T-helper 22 cell (primary cell): ENCODE measurements around the gene MARK3.

ENCODE experiments used
- DNase-seq: peaks from one replicate; pipeline ENCODE4 v3.0.0-alpha.2; 2020; ENCODE audit warnings: low read depth

MARK3 gene

DNA sequence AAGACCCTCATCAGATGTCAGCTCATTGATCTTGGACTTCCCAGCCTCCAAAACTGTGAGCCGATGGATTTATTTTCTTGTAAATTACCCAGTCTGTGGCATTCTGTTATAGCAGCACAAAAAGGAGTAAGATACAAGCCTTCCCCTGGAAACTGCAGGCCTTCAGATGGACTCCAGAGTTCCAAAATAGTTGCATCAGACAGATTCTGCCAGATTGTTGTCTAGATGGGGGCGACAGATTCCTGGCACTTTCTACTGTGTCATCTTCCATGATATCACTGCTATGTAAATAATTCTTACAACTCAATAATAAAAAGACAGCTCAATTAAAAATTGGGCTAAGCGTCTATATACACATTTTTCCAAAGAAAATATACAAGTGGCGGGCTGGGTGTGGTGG lies 17.2 kb upstream of the MARK3 start:
- DNase-seq = no peak

DNA sequence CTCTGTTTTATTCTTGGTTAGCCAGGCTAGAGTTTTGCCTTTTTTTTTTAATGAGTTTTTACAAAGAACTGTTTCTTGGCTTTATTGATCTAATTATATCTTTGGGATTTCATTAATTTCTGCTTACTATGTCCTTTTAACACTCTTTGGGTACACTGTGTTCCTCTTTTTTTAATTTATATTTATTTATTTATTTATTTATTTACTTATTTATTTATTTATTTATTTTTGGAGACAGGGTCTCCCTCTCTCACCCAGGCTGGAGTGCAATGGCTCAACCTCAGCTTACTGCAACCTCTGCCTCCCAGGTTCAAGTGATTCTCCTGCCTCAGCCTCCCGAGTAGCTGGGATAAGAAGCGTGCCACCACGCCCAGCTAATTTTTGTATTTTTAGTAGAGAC lies 15.1 kb upstream of the MARK3 start:
- no peak for DNase-seq

DNA sequence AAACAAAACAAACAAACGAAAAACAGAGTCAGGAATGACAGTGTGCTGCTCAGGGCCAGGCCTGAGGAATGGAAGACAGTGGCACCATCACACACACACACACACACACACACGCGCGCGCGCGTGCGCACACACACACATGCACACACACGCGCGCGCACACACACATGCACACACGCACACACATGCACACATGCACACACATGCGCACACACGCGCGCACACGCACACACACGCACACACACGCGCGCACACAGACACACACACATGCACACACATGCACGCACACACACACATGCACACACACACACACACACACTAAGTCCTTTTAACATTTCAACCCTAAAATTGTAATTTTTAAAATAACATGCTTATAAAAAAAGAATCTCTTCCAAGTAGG lies 13.2 kb upstream of the MARK3 start:
- no peak for DNase-seq

DNA sequence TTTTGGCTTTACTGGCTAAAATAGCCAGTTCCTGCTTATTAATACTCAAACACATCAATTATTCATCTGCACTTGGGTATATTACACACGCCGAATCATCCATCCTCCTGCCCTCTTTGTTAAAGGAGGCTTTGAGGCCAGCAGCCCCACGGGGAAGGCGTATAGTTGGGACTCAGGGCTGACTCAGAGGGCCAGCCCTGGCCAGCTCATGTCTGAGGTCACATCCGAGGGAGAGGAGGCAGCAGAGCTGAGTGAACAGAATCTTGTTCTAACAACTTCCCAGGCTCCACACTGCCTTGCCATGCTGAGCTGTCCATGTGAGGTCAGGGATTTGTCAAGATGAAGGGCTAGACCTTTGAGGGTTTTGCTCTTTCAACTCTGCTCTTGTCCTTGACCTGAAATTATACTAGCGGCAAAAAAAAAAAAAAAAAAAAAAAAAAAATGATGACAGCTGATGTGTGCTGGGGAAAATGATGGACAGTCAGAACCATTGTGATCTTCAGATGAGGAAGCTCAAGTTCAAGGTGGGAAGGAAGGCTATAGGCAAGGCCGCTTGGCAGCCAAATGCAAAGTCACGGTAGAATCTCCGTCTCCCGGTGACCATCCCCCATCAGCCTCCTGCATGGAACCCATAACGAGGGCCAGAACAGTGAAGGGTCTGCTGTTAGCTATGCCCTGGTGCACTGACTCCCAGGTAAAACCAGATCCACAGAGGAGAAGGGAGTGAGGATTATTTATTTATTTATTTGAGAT lies 12.5 kb upstream of the MARK3 start:
- no peak for DNase-seq

DNA sequence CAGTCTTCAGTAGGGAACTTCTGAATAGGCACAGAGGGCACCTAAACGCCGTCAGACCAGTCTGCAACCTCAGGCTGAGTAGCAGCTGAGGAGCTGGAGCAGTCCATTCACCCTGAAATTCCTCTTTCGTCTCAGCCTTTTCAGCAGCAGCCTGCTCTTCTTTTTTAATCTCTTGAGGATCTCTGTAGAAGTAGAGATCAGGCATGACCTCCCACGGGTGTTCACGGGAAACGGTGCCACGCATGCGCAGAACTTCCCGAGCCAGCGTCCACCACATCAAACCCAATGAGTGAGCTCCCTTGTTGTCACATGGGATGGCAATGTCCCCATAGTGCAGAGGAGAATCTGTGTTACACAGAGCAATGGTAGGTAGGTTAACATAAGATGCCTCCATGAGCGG lies 11.1 kb upstream of the MARK3 start:
- DNase-seq = no peak

DNA sequence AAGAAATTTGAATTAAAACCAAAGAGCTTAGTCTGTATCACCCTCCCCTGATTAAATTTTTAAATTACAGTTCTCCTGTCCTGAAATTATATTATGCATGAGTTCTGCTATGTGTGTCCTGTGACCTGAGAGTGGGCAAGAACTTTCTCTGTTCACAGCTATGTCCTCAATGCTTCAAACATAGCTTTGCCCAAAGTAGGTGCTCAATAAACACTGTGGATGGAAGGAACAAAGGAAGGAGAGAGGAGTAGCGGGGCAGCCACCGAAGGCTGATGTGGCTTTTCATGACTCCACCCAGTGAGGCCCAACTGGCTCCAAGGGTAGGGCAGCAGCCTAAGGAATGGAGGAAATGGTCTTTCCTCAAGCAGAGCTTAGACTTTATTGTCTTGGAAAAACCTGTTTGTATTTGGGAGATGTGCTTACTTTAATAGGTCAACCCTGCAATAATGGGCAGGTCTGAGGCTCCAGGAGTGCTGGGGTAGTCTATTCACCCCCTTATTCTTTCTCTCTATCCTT lies 7.6 kb upstream of the MARK3 start:
- no peak for DNase-seq

DNA sequence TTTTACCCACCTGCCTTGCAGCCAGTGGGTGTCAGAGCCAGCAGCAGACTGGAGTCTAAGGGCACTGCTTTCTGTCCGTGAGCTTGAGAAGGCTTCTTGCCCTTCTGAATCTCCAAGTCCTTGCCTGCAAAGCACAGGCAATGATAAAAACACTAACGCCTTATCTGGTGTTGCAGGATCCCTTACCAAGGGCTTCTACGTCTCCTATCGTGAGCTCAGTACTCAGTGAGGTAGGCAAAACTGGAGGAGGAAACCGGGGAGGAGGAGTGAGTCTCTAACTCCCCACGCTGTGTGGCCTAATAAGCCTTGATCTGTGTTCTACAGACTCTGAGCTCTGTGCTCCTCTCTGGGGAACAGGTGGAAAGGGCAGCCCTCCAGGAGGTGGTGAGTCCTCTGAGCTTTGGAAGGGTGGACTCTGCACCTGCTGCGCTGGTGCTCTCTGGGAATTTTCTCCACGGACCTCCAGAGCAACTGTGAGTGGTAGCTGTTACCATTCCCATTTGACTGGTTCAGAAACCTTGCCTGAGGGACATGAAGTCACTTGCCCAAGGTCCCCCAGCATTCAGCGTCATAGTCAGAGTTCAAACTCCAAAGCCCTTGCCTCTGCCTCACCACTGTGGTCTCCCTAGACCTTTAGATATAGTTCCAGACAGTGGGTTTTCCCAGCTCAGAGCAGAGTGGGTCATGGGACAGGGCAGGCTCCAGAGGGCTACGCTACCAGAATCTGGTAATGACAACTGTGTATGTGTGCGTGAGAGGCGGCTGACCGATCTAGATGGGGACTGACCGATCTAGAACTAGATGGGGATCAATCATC lies 7.0 kb upstream of the MARK3 start:
- DNase-seq = no peak

DNA sequence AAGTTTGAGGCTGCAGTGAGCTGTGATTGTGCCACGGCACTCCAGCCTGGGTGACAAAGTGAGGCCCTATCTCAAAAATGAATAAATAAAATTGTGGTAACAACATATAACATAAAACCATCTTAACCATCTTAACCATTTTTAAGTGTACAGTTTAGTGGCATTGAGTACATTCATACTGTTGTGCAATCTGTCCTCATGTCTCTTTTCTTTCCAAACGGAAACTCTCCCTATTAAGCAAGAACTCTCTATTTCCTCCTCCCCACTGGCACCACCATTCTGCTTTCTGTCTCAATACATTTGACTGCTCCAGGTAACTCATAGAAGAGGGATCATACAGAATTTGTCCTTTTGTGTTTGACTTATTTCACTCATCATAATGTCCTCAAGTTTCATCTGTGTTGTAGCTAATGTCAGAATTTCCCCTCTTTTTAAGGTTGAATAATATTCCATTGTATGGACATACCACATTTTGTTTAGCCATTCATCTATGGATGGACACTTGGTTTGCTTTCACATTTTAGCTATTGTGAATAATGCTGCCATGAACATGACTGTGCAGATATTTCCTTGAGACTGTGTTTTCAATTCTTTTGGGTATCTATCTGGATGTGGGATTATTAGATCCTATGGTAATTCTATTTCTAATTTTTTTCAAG lies 4.4 kb upstream of the MARK3 start:
- DNase-seq = no peak

DNA sequence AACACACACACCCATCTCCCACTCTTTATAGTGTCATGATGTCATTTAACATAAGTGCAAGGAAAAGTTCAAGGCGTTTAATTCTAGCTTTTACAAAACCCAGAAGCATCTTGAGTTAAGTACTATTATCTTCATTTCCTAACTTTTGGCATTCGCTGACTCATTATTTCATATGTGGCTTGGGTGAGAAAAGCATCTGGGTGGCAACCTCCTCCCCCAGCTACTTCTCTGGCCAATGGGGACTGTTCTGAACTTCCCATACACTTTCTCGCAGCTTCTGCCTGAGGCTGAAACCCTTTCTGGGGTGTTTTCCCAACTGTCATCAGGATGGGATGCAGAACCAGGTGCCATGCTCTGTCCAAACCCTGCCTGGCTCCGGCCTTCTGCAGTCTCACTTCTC lies 2.8 kb upstream of the MARK3 start:
- no peak for DNase-seq

DNA sequence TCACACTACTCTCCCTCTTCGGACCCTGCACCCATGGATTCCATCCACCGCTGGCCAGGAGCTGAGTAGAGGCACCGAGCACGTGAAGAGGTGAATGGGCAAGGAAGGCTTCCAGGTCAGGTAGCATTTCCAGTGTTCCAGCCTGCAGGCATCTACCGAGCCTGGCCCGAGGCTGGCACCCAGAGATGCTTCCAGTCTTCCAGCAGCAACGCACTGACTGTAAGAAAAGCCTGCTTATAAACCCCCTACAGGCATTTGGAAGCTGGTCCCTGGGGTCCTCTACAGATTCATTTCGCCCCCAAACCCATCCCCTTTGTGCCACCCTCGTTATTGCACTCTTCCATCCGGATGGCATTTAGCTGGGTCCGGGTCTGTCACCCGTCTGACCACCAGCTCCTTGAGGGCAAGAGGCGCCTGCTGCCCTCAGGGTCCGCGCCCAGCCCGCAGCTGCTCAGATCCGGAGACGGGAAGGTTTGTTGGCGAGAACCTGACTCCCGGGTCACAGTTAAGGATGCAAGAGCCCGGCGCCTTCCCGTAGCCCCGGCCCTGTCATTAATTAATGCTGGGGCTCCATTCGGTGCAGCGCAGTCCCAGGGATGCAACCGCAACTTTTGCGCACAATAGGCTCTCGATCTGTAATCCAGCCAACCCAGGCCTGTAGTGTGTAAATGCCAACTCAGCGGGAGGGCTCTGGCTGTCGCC lies 614 bp upstream of the MARK3 start:
- no peak for DNase-seq

DNA sequence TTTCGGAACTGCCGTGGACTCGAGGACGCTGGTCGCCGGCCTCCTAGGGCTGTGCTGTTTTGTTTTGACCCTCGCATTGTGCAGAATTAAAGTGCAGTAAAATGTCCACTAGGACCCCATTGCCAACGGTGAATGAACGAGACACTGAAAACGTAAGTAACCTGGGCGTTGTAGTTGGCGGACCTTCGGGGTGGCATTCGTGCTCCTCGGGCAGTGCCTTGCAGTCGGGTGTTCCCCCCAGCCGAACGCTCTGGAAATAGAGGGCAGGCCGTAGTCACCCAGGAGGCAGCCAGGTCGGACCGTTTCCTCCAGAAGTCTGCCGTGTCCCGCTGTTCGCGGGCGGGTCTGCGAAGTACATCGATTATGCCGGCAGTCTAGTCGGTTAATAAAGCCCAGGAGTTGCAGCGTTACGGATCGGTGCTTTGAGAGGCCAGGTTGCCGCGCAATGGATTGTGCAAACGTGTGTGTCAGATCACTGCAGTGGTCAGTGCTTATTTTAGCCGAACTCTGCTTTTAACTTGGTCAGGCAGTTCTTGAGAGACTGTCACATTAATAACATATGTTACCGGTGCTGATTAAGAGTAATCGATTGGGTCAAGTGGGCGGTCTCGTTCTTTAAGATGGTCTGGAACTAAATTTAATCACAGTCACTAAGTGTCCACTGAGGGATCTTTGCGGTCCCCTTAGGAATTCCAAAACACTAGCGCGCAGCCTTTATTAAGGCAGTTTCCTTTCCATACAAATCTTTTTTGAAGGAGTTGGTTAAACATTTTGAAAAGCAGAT lies 906 bp downstream of the MARK3 start:
- DNase-seq = peak; percentile 17

DNA sequence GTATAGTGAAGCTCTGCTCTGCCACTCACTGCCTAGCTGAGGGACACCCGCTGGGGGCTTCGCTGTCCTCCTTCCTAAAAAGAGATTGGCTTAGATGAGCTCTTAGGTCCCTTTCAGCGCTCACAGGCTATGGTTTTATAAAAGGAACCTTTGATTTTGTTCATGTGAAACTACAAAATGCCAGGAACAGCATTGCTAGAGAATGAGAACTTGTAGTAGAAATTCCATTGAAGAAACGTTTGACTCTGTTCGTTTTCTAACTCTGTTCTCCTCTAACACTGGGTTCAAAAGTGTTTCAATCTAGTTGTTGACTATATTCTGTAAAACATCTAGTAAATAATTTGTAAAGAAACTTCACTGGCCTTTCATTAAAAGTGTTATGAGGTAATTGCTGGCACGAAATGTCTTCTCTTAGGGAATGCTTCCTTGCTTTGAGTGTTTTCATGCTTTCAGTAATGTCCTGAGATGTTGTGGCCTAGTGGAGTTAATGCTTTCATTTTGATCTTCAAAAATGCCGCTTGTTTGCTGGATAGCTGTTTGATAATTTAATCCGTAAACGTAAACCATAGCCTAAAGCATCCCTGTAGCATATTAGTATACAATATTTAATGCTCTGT lies 1.6 kb downstream of the MARK3 start:
- DNase-seq = no peak

DNA sequence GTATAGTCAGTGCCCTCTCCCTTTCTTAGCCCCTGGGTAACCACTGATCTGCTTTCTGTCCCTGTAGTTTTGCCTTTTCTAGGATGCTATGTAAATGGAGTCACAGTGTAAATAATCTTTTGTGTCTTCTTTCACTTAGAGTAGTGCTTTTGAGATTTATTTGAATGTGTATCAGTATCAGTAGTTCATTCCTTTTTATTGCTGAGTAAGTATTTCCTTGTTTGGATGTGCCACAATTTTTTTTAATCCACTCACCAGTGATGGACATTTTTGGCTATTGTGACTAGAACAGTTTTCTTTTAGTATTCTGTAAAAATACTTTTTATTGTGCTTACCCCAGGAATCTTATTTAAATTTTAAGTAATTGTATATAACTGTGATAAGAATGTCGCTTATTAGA lies 3.4 kb downstream of the MARK3 start:
- no peak for DNase-seq

DNA sequence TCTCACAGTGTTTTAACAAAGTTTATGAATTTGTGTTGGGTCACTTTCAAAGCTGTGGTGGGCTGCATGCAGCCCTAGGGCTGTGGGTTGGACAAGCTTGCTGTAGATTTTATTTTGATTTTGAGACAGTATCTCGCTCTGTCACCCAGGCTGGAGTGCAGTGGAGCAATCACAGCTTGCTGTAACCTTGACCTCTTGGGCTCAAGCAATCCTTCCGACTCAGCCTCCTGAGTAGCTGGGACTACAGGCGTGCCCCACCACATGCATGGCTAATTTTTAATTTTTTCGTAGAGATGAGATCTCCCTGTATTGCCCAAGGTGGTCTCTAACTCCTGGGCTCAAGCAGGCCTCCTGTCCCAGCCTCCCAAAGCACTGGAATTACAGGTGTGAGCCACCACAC lies 5.4 kb downstream of the MARK3 start:
- DNase-seq = no peak

DNA sequence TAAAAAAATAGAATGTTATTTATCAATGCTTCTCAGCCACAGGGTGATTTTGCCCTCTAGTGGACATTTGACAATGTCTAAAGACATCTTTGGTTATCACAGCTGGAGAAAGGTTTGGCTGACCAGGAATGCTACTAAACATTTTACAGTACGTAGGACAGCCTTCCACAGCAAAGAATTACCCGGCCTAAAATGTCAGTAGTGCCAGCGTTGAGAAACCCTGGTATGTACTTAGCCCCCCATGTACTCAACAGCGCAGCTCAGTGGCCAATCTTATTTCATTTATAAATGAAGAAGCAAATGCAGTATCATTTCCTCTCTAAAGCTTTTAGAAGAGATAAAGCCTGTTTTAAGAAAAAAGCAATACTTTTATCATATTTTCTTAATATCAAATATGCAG lies 5.8 kb downstream of the MARK3 start:
- no peak for DNase-seq

DNA sequence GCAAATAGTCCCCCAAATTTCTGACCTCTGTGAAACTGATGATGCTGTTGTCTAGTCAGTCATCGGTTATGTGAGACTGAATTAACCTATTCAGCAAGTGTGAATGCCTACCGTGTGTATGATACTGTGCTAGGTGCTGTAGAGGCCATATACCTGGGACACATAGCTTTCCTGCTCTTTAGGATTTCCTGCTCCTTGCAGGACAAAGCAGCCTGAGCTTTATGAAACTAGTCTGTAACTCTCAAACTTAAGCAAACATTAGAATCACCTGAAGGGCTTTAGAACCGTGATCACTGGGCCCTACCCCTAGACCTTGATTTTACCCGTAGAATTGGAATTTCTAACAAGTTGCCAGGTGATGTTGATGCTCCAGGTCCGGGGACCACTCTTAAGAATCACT lies 6.9 kb downstream of the MARK3 start:
- DNase-seq = no peak

DNA sequence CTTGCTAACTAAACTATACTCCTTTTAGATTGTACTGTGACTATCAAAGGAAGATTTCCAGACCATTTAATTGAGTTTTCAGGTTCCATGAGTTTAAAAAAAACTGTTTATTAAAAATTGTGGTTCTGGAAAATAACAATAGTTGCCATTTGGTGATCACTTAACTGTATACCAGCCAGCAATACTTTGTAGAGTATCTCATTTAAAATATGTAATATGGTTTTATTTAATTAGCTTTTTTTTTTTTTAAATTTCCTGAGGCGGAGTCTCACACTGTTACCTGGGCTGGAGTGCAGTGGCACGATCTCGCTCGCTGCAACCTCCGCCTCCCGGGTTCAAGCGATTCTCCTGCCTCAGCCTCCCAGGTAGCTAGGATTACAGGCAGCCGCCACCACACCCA lies 7.4 kb downstream of the MARK3 start:
- no peak for DNase-seq

DNA sequence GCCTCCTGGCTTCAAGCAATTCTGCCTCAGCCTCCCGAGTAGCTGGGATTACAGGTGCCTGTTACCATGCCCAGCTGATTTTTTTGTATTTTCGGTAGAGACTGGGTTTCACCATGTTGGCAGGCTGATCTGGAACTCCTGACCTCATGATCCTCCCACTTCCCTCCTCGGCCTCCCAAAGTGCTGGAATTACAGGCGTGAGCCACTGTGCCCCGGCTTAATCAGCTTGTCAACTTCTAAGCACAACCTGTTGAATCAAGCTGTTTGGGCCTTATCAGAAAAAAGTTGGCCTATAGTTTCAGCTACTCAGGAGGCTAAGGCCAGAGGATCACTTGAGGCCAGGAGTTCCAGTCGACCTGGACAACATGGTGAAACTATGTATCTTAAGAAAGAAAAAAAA lies 7.9 kb downstream of the MARK3 start:
- DNase-seq = no peak

DNA sequence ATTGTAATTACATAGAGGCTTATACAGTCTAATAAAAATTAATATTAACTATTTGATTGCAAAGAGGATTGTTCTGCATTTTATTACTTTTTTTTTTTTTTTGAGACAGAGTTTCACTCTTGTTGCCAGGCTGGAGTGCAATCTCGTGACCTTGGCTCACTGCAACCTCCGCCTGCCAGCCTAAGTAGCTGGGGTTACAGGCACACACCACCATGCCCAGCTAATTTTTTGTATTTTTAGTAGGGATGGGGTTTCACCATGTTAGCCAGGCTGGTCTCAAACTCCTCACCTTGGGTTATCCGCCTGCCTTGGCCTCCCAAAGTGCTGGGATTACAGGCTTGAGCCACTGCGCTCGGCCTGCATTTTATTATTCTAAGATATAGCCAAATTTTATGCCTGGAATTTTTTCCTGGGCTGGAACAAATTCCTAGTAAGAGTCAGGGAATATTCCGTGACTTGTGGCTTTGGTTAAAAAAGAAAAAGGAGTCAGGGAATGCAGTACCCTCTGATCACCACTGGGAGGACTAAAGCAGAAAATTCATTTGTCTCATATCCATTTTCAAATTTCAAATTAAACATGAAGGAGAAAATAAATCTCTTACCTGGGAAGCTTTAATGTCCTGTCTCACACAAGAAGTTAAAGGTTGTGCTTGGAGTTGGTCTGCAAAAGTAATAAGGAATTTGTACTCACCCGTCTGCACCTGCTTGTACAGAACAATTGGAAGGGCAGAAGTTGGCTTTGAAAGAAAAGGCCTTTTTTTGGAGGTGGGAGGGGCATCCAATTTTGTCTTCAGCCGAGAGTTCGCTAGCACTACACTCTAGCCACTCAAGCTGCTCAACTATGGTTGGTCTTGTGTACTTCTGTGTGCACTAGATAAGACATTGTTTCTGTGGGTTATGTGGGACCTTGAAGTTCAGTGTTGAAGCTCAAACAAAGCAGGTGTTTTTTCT lies 8.7 kb downstream of the MARK3 start:
- DNase-seq = no peak

DNA sequence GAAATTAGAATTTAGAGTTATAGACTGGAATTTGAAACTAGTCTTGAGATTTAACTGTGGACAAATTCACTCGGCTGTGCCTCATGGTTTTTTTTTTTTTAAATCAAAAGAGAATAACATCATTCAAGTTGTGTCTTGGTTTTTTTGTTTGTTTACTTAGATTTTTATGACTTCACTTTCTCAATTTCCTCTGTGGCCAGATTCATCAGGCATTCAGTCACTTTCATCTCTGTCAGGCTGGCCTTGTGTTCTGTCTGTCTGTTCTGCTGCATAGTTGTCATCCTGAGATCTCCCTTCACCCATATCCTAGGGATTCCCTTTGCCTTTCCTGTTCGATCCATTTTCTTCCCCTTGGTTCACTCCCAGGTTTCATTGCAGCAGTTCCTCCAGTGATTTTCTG lies 10.0 kb downstream of the MARK3 start:
- DNase-seq = no peak
